Loucy (cell line): Measurements from ENCODE around the gene PLXNB2.

ENCODE experiments used
- EZH2phosphoT487 ChIP-seq: fragments of 200-600 bp; IDR thresholded peaks from 2 replicates; pipeline ENCODE4 v1.6.1; 2018; ENCODE audit warnings: antibody characterized with exemption, mild to moderate bottlenecking, moderate library complexity, borderline replicate concordance
- TF ChIP-seq, protein P1 (sequence below): fragments of 200-600 bp; sonication (generic); conservative IDR thresholded peaks from 2 replicates; pipeline ENCODE4 v1.5.1; 2014; ENCODE audit warnings: mild to moderate bottlenecking, antibody characterized with exemption, low read length

- TF ChIP-seq, protein P1, sequence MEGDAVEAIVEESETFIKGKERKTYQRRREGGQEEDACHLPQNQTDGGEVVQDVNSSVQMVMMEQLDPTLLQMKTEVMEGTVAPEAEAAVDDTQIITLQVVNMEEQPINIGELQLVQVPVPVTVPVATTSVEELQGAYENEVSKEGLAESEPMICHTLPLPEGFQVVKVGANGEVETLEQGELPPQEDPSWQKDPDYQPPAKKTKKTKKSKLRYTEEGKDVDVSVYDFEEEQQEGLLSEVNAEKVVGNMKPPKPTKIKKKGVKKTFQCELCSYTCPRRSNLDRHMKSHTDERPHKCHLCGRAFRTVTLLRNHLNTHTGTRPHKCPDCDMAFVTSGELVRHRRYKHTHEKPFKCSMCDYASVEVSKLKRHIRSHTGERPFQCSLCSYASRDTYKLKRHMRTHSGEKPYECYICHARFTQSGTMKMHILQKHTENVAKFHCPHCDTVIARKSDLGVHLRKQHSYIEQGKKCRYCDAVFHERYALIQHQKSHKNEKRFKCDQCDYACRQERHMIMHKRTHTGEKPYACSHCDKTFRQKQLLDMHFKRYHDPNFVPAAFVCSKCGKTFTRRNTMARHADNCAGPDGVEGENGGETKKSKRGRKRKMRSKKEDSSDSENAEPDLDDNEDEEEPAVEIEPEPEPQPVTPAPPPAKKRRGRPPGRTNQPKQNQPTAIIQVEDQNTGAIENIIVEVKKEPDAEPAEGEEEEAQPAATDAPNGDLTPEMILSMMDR = no peak
- TF ChIP-seq EZH2phosphoT487 = no peak
Observed at GRCh38 chr22:50316114-50317065, 8.9 kb upstream of the PLXNB2 start.
